ENCODE data around the gene DOCK11. TPM values are rescaled to one million over a fixed set of nuclear protein-coding genes. Genes with fewer than 3 reads are reported as not detected.

The DOCK11 gene
- total RNA-seq, 1 donor from 2014 or later: 23.0 TPM

DNA sequence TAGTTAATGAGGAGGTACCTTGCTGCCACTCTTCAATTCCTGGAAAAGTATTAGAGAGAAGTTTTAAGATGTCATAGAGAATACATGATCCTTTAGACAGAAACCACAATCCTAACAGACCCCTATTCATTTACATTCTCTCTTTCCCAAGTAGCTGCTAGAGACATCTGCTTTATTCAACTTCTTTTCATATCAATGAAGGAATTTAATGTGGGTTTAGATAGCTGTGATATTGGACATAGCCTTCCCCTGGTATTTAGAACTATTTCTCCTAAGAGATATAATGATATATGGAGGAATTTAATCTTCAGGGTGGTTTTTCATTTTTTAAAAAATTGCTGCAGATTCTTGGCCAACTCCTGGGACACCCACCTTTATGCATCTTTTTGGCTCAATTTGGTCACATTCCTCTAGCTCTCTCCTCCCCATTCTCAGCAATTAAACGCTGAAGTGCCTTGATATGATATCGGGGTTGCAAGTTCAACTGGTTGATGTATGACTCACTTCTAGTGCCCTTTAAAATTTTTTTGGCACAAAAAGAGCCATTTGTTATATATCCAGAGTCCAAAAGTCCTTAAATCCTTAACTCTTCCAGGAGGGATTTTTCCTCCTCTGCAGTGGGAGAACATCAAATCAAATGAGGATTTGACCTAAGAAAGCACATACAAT is 57.6 kb downstream of the DOCK11 start:
- Histone ChIP-seq H3K4me1 (no peaks in the 10 kb centered on the region), H3K9me3 (no peaks in the 10 kb centered on the region), H3K4me3 (no peak overlapping the region), H3K27me3 (no peaks in the 10 kb centered on the region), H3K27ac (no peak overlapping the region), H3K36me3 (peaks cover 0 to 4% of the 10 kb centered on the region in 2 donors)
- intact Hi-C loops (cut with DNase I): no loop called here
- no peak for DNase-seq (ENCODE audit: low spot score in 2 of 2)
- TF ChIP-seq, protein P1, sequence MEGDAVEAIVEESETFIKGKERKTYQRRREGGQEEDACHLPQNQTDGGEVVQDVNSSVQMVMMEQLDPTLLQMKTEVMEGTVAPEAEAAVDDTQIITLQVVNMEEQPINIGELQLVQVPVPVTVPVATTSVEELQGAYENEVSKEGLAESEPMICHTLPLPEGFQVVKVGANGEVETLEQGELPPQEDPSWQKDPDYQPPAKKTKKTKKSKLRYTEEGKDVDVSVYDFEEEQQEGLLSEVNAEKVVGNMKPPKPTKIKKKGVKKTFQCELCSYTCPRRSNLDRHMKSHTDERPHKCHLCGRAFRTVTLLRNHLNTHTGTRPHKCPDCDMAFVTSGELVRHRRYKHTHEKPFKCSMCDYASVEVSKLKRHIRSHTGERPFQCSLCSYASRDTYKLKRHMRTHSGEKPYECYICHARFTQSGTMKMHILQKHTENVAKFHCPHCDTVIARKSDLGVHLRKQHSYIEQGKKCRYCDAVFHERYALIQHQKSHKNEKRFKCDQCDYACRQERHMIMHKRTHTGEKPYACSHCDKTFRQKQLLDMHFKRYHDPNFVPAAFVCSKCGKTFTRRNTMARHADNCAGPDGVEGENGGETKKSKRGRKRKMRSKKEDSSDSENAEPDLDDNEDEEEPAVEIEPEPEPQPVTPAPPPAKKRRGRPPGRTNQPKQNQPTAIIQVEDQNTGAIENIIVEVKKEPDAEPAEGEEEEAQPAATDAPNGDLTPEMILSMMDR (IDR thresholded peaks at IDR 0.05): no peak

DNA sequence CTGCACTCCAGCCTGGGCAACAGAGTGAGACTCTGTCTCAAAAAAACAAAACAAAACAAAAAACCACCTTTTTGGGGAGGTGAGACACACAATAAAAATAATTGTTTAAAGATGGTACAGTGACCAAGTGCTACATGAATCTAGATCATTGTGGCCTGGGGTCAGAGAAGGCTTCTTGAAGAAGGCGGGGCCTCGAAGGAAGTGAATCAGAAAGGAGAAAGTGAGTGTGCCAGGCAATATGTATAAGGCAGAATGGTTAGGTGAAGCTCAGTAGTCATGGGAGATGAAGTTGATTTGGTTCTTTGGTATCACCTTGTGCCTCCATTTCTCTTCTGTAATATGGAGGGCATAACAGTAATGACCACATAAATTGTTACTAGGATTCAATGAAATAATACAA is 58.9 kb downstream of the DOCK11 start:
- no peak for DNase-seq (ENCODE audit: low spot score in 2 of 2)

DNA sequence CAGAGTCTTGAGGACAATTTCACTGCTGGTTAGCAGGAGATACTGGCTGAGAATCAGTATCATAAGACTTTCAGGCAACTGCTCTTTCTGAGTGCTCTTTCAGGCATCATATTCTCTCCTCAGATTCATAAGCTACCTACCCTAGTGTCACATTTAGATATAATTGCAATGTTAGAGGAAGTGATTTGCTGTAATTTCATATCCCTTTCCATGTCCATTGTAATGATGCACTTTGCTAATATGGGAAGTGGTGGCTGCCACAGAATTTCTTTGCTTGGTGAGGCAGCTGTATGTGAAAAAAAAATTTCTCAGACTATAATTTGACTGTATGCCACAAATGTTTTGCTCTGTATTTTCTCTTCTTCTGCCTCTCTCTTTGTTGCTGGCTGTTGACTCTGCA is 63.3 kb downstream of the DOCK11 start:
- DNase-seq (ENCODE audit: low spot score in 2 of 2): no peak
- TF ChIP-seq, protein P1 (IDR thresholded peaks at IDR 0.05): no peak
- peaks cover 0 to 5% of the 10 kb centered on the region in 2 donors for H3K36me3 ChIP-seq
- H3K27me3 ChIP-seq: no peaks in the 10 kb centered on the region
- no peak overlapping the region for H3K4me3 ChIP-seq
- H3K4me1 ChIP-seq: no peaks in the 10 kb centered on the region
- H3K27ac ChIP-seq: no peak overlapping the region
- intact Hi-C loops (cut with DNase I): no loop called here
- H3K9me3 ChIP-seq: no peaks in the 10 kb centered on the region

More for the DNA sequence above, 58.9 kb downstream of the DOCK11 start:
- Histone ChIP-seq H3K27me3 (no peaks in the 10 kb centered on the region), H3K36me3 (peaks cover 0 to 4% of the 10 kb centered on the region in 2 donors), H3K9me3 (no peaks in the 10 kb centered on the region), H3K4me3 (no peak overlapping the region), H3K27ac (no peak overlapping the region), H3K4me1 (no peaks in the 10 kb centered on the region)
- intact Hi-C loops (cut with DNase I): no loop called here
- TF ChIP-seq, protein P1 (IDR thresholded peaks at IDR 0.05): no peak

DNA sequence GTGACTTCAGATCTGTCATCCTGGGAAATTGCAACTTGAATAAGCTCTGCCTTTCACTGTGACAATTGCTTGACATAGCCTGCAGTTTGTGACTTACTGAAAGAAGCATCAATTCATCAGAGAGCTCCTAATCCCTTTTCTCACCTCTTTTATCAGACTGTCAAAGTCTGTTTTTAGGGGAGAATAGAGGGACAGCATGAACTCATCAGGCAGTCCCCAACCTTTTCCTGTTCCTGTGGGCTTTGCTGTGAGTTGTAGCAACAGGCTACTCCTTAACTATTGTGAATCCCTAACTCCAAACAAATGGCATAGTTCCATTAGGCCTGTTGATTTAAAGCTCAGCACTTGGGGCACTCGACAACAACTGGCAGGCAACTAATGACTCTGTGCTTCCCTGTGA is 64.9 kb downstream of the DOCK11 start:
- Histone ChIP-seq H3K4me3 (no peak overlapping the region), H3K27ac (no peak overlapping the region), H3K9me3 (no peaks in the 10 kb centered on the region), H3K27me3 (no peaks in the 10 kb centered on the region), H3K4me1 (no peaks in the 10 kb centered on the region), H3K36me3 (peaks cover 0 to 9% of the 10 kb centered on the region in 2 donors)
- intact Hi-C loops (cut with DNase I): no loop called here
- no peak for DNase-seq (ENCODE audit: low spot score in 2 of 2)
- TF ChIP-seq, protein P1 (IDR thresholded peaks at IDR 0.05): no peak

DNA sequence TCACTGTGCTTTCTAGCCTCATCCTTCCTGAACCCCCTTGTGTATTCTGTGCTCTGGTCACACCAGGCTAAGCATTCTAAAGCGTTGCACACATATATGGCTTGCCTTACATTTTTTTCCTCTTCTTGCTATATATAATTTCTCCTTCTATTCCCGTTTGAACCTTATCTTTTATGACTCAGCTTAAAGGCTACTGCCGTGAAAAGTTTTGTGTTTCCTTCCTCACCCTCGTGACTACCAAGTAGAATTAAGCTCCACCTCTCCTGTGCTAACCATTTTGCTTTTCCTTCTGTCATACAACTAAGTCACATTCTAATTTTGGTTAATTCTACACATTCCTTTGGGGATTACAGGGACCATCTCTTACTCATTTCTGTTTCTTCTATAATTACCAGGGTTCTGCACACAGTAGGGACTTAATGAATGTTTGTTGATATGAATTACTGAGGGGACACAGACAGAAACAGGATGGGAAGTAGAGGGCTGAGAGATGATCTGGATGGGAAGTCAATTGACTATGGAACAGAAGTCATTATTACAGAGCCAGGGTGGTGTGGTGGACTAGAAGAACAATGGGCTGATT is 67.1 kb downstream of the DOCK11 start:
- Histone ChIP-seq H3K4me1 (no peaks in the 10 kb centered on the region), H3K36me3 (peaks cover 0 to 9% of the 10 kb centered on the region in 2 donors), H3K27me3 (no peaks in the 10 kb centered on the region), H3K27ac (no peak overlapping the region), H3K4me3 (no peak overlapping the region), H3K9me3 (no peaks in the 10 kb centered on the region)
- TF ChIP-seq, protein P1 (IDR thresholded peaks at IDR 0.05): no peak
- intact Hi-C loops (cut with DNase I): no loop called here
- no peak for DNase-seq (ENCODE audit: low spot score in 2 of 2)
